GM23338 (cell line): Measurements from ENCODE around the gene C1orf116. TPM values are rescaled to one million over a fixed set of nuclear protein-coding genes. Genes with fewer than 3 reads are reported as not detected.

Experiments
- ATAC-seq: fragments of 200-7000 bp; cut with Tn5 transposase; 3 replicates; pipeline ENCODE4 v1.9.1; 2020
- DNase-seq: peaks from one replicate; pipeline ENCODE4 v3.0.0-alpha.2; 2015; ENCODE audit warnings: low spot score
- H2AFZ ChIP-seq: fragments of 200-600 bp; sonication (generic); 2 replicates; pipeline ENCODE4 v1.8.0; 2016; ENCODE audit warnings: antibody characterized with exemption, mild to moderate bottlenecking, moderate library complexity
- H3F3A ChIP-seq: fragments of 200-600 bp; sonication (generic); replicated peaks from 2 replicates; pipeline ENCODE4 v1.8.0; 2017; ENCODE audit warnings: antibody characterized with exemption, mixed run types, low read depth
- H3K27ac ChIP-seq: fragments of 200-600 bp; sonication (generic); 2 replicates; pipeline ENCODE4 v1.6.1; 2016; ENCODE audit warnings: low read depth
- H3K27me3 ChIP-seq: fragments of 200-600 bp; sonication (generic); 2 replicates; pipeline ENCODE4 v1.8.0; 2016; ENCODE audit warnings: mild to moderate bottlenecking, mixed run types, moderate library complexity; ENCODE audit not compliant: insufficient read depth
- H3K36me3 ChIP-seq: fragments of 200-600 bp; sonication (generic); 2 replicates; pipeline ENCODE4 v1.8.0; 2016; ENCODE audit warnings: mild to moderate bottlenecking; ENCODE audit not compliant: insufficient read depth
- H3K4me1 ChIP-seq: fragments of 200-600 bp; sonication (generic); 2 replicates; pipeline ENCODE4 v1.8.0; 2016; ENCODE audit warnings: mild to moderate bottlenecking, moderate library complexity; ENCODE audit not compliant: insufficient read depth
- H3K4me2 ChIP-seq: fragments of 200-600 bp; sonication (generic); 2 replicates; pipeline ENCODE4 v1.7.1; 2017; ENCODE audit warnings: mixed run types
- H3K4me3 ChIP-seq: fragments of 200-600 bp; sonication (generic); 2 replicates; pipeline ENCODE4 v1.6.1; 2016; ENCODE audit warnings: mixed run types
- H3K79me2 ChIP-seq: fragments of 200-600 bp; sonication (generic); replicated peaks from 2 replicates; pipeline ENCODE4 v1.8.0; 2017; ENCODE audit warnings: mild to moderate bottlenecking; ENCODE audit not compliant: insufficient read depth
- H3K9me2 ChIP-seq: fragments of 200-600 bp; sonication (generic); 2 replicates; pipeline ENCODE4 v1.8.0; 2017; ENCODE audit not compliant: insufficient read depth
- H4K20me1 ChIP-seq: fragments of 200-600 bp; sonication (generic); replicated peaks from 2 replicates; pipeline ENCODE4 v1.8.0; 2017; ENCODE audit warnings: mild to moderate bottlenecking; ENCODE audit not compliant: insufficient read depth
- H3K27ac Mint-ChIP-seq: 2 replicates; pipeline ENCODE4 v1.8.0; 2020; ENCODE audit warnings: inconsistent platforms, mild to moderate bottlenecking, moderate library complexity, mixed read lengths
- H3K27me3 Mint-ChIP-seq: 3 replicates; pipeline ENCODE4 v1.8.0; 2022; ENCODE audit warnings: low read depth, mild to moderate bottlenecking, moderate library complexity, mixed read lengths, inconsistent platforms; ENCODE audit not compliant: insufficient read depth, poor library complexity
- H3K36me3 Mint-ChIP-seq: 3 replicates; pipeline ENCODE4 v1.8.0; 2021; ENCODE audit warnings: low read depth, mild to moderate bottlenecking, inconsistent platforms, moderate library complexity, mixed read lengths
- H3K4me1 Mint-ChIP-seq: 3 replicates; pipeline ENCODE4 v1.8.0; 2020; ENCODE audit warnings: mild to moderate bottlenecking, inconsistent platforms, mixed read lengths
- H3K4me3 Mint-ChIP-seq: 3 replicates; pipeline ENCODE4 v1.8.0; 2021; ENCODE audit warnings: moderate library complexity, mild to moderate bottlenecking, inconsistent platforms, mixed read lengths
- H3K9me3 Mint-ChIP-seq: 3 replicates; pipeline ENCODE4 v1.8.0; 2020; ENCODE audit warnings: moderate library complexity, mild to moderate bottlenecking, inconsistent platforms, mixed read lengths
- CREB1 ChIP-seq: fragments of 250-450 bp; sonication (Bioruptor Pico); IDR thresholded peaks from 2 replicates; pipeline ENCODE4 v1.5.0; 2020; ENCODE audit warnings: low read depth, mild to moderate bottlenecking, moderate library complexity
- EZH2 ChIP-seq: fragments of 200-600 bp; sonication (generic); IDR thresholded peaks from one replicate; pipeline ENCODE4 v1.8.0; 2017; ENCODE audit warnings: antibody characterized with exemption, mild to moderate bottlenecking, low read depth; ENCODE audit not compliant: unreplicated experiment
- EZH2phosphoT487 ChIP-seq: fragments of 200-600 bp; sonication (generic); IDR thresholded peaks from one replicate; pipeline ENCODE4 v1.8.1; 2018; ENCODE audit warnings: antibody characterized with exemption; ENCODE audit not compliant: unreplicated experiment
- JUNB ChIP-seq: IDR thresholded peaks from one replicate; pipeline ENCODE4 v1.6.1; 2016; ENCODE audit warnings: antibody characterized with exemption; ENCODE audit not compliant: unreplicated experiment
- NANOG ChIP-seq: IDR thresholded peaks from 2 replicates; pipeline ENCODE4 v1.6.1; 2016; ENCODE audit warnings: antibody characterized with exemption, borderline replicate concordance
- POLR2AphosphoS5 ChIP-seq: IDR thresholded peaks from 2 replicates; pipeline ENCODE4 v1.6.1; 2016; ENCODE audit warnings: antibody characterized with exemption, low read depth
- ZNF114 ChIP-seq: fragments of 250-450 bp; sonication (Bioruptor Pico); IDR thresholded peaks from 2 replicates; pipeline ENCODE4 v1.5.0; 2020; ENCODE audit warnings: mild to moderate bottlenecking, moderate library complexity
- ZNF331 ChIP-seq: fragments of 250-450 bp; sonication (Bioruptor Pico); IDR thresholded peaks from 2 replicates; pipeline ENCODE4 v1.5.0; 2020; ENCODE audit warnings: low read depth, mild to moderate bottlenecking, moderate library complexity
- polyA plus RNA-seq: library from polyadenylated mRNA; unstranded; fragments of >200 nt; fragmentation: Nextera tagmentation; extraction: Ambion mirVana; gene quantifications from 2 replicates; pipeline ENCODE4 v1.2.1, GENCODE V29; 2016
- total RNA-seq: library from RNA; depleted of rRNA; stranded (reverse); fragments of >200 nt; shearing (Covaris generic); gene quantifications from 2 replicates; pipeline ENCODE4 v1.2.3, GENCODE V29; 2014
- TF ChIP-seq, protein P1 (sequence below): IDR thresholded peaks from 2 replicates; pipeline ENCODE4 v1.6.1; 2016; ENCODE audit warnings: antibody characterized with exemption
- TF ChIP-seq, protein P2 (sequence below): IDR thresholded peaks from one replicate; pipeline ENCODE4 v1.6.1; 2018; ENCODE audit warnings: antibody characterized with exemption; ENCODE audit not compliant: unreplicated experiment
- TF ChIP-seq, protein P3 (sequence below), 2 experiments: fragments of 200-600 bp in 1 of 2; sonication (generic) in 1 of 2; conservative IDR thresholded peaks; 2 replicates each; pipeline versions ENCODE4 v1.5.1 to v1.6.1; 2016 to 2017; ENCODE audit warnings: antibody characterized with exemption in 2 of 2, low read depth in 2 of 2, mild to moderate bottlenecking in 2 of 2, moderate library complexity in 1 of 2

C1orf116 gene
- total and polyA plus RNA-seq, 2 experiments from 2014 or later, result 2.3 to 5.3 TPM

DNA sequence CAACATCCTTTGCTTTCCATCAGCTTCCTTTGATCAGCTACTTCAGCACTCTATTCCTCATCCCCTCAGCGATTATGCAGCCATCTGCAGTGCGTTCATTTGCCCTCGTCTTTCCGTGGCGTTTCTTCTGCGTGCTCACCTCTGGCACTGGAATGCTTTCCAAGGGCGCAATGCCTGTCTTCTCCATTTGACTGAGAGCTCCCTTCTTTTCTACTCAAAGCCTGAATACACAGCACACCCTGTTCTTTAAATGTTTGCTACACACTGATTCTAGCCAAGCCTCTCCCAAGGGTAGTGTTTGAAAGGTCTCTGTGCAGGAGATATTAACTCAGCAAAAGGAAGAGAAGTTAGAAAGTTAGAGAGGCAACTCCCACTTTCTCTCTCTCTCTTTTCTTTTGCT is 22.6 kb downstream of the C1orf116 start:
- peak overlapping the region; percentile 47; the same call in 1 of the 2 replicates for H2AFZ ChIP-seq
- H3K27me3 ChIP-seq, result no peaks in the 10 kb centered on the region
- no peaks in the 10 kb centered on the region for H3K9me3 Mint-ChIP-seq
- ATAC-seq (no peak), DNase-seq (no peak)
- H4K20me1 ChIP-seq, result no peaks in the 10 kb centered on the region
- 0 out of 2 replicates have a peak, but pooled peaks cover under 1% of the 10 kb centered on the region for H3K9me2 ChIP-seq
- H3K4me3 ChIP-seq, result no peak overlapping the region
- no peak overlapping the region for H3K4me3 Mint-ChIP-seq
- TF ChIP-seq ZNF331, result no peak
- no peaks in the 10 kb centered on the region for H3K36me3 ChIP-seq
- H3K4me1 Mint-ChIP-seq, result no peaks in the 10 kb centered on the region
- peaks cover 5% of the 10 kb centered on the region for H3K27me3 Mint-ChIP-seq
- H3K4me1 ChIP-seq, result no peaks in the 10 kb centered on the region
- no peaks in the 10 kb centered on the region for H3K79me2 ChIP-seq
- no peaks in the 10 kb centered on the region for H3K36me3 Mint-ChIP-seq
- no peak overlapping the region for H3K27ac Mint-ChIP-seq
- no peaks in the 10 kb centered on the region for H3F3A ChIP-seq
- H3K4me2 ChIP-seq, result no peak overlapping the region
- H3K27ac ChIP-seq, result no peak overlapping the region

DNA sequence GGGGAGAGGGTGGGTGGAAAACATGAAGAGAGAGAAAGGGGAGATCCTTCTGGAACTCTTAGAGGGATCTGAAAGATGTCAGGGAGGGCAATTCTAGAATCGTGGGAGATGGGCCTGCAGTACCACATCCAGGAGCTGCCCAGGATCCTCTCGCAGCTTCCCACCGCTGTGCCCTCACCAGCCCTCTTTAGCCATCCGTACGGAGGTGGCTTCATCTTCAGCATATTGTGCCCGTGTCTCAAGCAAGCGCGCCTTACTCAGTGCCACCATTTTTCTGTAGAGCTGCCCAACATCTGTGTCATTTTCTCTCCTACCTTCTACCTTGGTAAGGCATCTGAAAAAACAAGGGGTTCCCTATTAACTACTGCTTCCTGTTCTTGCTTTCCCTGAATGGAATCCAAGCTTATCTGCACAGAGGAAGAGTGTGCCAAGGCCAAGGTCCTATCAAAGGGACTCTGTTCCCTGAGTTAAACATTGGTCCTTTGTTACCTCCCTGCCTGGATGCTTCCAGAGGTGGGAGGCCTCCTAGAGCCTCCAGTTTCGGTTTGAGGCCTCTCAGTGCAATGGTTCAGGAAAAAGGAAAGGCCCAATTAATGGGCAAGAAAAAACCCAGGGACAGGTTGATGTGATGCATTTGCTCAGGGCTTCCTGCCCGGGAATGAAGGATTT is 23.2 kb downstream of the C1orf116 start:
- Mint-ChIP-seq H3K4me1 (no peaks in the 10 kb centered on the region), H3K36me3 (no peaks in the 10 kb centered on the region), H3K9me3 (no peaks in the 10 kb centered on the region), H3K4me3 (no peak overlapping the region), H3K27ac (no peak overlapping the region), H3K27me3 (peaks cover 5% of the 10 kb centered on the region)
- Histone ChIP-seq H3K4me3 (no peak overlapping the region), H4K20me1 (no peaks in the 10 kb centered on the region), H3F3A (no peaks in the 10 kb centered on the region), H2AFZ (no peak overlapping the region; the same call in 1 of the 2 replicates), H3K36me3 (no peaks in the 10 kb centered on the region), H3K27ac (no peak overlapping the region), H3K79me2 (no peaks in the 10 kb centered on the region), H3K9me2 (no peaks in the 10 kb centered on the region), H3K27me3 (no peaks in the 10 kb centered on the region), H3K4me2 (no peak overlapping the region), H3K4me1 (no peaks in the 10 kb centered on the region)
- no peak for ATAC-seq
- no peak for DNase-seq
- TF ChIP-seq ZNF114 (CRISPR knock-in tag) (no peak), EZH2phosphoT487 (no peak), CREB1 (no peak), POLR2AphosphoS5 (no peak), EZH2 (no peak), JUNB (no peak), NANOG (no peak)
- TF ChIP-seq, protein P1, sequence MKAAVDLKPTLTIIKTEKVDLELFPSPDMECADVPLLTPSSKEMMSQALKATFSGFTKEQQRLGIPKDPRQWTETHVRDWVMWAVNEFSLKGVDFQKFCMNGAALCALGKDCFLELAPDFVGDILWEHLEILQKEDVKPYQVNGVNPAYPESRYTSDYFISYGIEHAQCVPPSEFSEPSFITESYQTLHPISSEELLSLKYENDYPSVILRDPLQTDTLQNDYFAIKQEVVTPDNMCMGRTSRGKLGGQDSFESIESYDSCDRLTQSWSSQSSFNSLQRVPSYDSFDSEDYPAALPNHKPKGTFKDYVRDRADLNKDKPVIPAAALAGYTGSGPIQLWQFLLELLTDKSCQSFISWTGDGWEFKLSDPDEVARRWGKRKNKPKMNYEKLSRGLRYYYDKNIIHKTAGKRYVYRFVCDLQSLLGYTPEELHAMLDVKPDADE, result no peak
- TF ChIP-seq, protein P2, sequence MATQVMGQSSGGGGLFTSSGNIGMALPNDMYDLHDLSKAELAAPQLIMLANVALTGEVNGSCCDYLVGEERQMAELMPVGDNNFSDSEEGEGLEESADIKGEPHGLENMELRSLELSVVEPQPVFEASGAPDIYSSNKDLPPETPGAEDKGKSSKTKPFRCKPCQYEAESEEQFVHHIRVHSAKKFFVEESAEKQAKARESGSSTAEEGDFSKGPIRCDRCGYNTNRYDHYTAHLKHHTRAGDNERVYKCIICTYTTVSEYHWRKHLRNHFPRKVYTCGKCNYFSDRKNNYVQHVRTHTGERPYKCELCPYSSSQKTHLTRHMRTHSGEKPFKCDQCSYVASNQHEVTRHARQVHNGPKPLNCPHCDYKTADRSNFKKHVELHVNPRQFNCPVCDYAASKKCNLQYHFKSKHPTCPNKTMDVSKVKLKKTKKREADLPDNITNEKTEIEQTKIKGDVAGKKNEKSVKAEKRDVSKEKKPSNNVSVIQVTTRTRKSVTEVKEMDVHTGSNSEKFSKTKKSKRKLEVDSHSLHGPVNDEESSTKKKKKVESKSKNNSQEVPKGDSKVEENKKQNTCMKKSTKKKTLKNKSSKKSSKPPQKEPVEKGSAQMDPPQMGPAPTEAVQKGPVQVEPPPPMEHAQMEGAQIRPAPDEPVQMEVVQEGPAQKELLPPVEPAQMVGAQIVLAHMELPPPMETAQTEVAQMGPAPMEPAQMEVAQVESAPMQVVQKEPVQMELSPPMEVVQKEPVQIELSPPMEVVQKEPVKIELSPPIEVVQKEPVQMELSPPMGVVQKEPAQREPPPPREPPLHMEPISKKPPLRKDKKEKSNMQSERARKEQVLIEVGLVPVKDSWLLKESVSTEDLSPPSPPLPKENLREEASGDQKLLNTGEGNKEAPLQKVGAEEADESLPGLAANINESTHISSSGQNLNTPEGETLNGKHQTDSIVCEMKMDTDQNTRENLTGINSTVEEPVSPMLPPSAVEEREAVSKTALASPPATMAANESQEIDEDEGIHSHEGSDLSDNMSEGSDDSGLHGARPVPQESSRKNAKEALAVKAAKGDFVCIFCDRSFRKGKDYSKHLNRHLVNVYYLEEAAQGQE, result no peak
- TF ChIP-seq, protein P3, sequence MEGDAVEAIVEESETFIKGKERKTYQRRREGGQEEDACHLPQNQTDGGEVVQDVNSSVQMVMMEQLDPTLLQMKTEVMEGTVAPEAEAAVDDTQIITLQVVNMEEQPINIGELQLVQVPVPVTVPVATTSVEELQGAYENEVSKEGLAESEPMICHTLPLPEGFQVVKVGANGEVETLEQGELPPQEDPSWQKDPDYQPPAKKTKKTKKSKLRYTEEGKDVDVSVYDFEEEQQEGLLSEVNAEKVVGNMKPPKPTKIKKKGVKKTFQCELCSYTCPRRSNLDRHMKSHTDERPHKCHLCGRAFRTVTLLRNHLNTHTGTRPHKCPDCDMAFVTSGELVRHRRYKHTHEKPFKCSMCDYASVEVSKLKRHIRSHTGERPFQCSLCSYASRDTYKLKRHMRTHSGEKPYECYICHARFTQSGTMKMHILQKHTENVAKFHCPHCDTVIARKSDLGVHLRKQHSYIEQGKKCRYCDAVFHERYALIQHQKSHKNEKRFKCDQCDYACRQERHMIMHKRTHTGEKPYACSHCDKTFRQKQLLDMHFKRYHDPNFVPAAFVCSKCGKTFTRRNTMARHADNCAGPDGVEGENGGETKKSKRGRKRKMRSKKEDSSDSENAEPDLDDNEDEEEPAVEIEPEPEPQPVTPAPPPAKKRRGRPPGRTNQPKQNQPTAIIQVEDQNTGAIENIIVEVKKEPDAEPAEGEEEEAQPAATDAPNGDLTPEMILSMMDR (conservative IDR thresholded peaks at IDR 0.05; ENCODE audit: low read depth in 2 of 2), result no peak
